Right kidney (tissue), 9 donors: ENCODE results near the gene CLC.
"Not testable (repeated sequence)": the region's sequence is repeated elsewhere in the genome, so short reads cannot be mapped to it uniquely, and the experiment has no call there.

Source experiments
- DNase-seq: peaks from one replicate; pipeline ENCODE4 v3.0.0-alpha.2; 2016
- long read RNA-seq, 8 donors: transcript quantifications; one replicate each; lab custom pipeline, GENCODE V29; 2026

The CLC gene
- long read RNA-seq, donor 1, partial matches to known transcripts = 0 of 2 reads
- long read RNA-seq, donor 1, other reads (novel, unspliced or antisense) = 0 of 2 reads
- long read RNA-seq, donor 2 = 0 reads
- long read RNA-seq, donor 3 = 0 reads
- long read RNA-seq, donor 4, partial matches to known transcripts = 0 of 1 reads
- long read RNA-seq, donor 4, other reads (novel, unspliced or antisense) = 0 of 1 reads
- long read RNA-seq, donor 5 = 0 reads
- long read RNA-seq, donor 6 = 0 reads
- long read RNA-seq, donor 7 = 0 reads
- long read RNA-seq, donor 8, partial matches to known transcripts = 0 of 2 reads
- long read RNA-seq, donor 8, other reads (novel, unspliced or antisense) = 0 of 2 reads

DNA sequence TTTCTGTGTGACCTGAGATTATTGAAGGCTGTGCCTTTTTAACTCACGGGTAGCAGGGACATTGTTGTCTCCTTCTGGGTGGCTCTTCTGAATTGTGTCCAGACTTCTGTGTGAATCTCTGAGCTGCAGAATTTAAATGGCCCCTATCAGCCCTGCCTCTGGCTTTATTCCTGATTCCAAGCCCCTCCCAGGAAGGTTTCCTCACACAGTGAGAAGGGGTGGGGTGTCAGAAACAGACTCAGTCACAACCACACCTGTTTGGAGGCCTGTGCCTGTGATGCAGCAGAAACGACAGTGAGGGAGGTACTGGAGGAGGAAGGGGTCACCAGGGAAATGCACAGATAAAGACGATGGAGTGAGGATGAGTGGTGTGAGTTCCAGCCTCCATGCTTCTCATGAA is at the start of gene CLC:
CLC (minus strand) TSS at position 139 of the 400 bp plus-strand sequence; CDS start at position 62, 77 bp downstream.
- DNase-seq = no peak

DNA sequence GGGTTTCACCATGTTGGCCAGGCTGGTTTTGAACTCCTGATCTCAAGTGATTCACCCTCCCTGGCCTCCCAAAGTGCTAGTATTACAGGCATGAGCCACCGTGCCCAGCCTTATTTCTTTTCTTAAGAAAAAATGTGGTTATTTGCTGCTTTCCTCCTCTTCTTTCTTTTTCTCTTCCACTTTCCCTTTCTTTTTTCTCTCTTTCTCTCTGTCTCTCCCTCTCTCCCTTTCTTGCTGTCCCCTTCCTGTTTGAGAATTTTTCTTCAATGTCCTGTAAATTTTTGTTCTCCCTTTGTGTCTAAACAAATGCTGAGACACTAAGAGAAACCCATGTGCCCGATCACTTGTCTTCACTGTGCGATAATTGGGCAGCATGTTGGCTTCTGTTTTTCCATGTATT is 43.1 kb upstream of the CLC start:
- DNase-seq = no peak

DNA sequence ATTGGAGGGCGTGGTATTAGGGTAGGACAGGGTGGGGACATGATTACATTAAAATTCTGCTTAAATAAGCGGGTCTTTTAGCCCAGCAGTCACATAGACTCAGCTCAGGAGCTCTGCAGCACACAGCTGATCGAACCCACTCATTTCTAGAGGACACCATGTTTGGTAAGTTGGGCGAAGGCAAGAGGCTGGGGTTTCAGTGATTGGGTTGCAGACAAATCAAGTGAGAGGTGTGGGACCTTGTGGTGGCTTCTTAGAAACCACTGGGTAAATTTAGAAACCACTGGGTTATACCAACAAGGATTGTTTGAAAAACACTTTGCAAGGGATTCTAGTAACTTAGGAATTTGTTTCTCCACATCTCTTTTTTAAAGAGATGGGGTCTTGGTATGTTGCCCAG is 40.9 kb upstream of the CLC start, which contains the start of gene LEUTX:
LEUTX (plus strand) TSS at position 92 of the 400 bp plus-strand sequence; CDS start at position 159, 67 bp downstream.
- no peak for DNase-seq

DNA sequence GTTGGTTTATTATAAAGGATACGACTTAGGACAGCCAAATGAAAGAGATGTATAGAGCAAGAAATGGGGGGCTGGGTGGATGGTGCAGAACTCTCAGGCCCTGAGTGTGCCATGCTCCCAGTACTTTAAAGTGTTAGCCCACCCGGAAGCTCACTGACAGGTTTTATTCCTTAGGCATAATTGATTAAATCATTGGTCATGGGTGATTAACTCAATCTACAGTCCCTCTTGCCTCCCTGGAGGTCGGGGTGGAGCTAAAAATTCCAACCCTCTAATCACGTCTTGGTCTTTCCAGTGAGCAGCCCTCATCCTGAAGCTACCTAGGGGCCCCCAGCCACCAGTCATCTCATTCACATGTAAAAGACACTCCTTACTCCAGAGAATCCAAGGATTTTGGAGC is 31.0 kb upstream of the CLC start:
- no peak for DNase-seq

DNA sequence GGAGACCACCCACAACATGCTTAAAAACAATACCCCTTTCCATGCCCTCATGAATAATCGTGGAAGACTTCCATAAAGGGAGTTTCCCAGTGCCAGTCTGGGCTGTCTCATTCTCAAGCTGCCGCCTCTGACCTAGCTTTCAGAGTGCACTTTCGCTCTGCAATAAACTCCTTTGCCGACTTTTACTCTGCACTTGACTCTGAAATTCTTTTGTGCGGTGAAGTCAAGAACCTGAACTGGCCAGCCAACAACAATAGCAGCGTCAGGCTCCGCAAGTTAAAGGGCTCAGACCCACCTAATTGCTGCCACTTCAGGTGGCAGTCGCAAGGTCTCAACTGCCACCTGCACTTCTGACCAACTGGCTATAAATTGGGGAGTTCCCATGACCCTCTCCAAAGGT is 30.5 kb upstream of the CLC start:
- peak; percentile 6 for DNase-seq

DNA sequence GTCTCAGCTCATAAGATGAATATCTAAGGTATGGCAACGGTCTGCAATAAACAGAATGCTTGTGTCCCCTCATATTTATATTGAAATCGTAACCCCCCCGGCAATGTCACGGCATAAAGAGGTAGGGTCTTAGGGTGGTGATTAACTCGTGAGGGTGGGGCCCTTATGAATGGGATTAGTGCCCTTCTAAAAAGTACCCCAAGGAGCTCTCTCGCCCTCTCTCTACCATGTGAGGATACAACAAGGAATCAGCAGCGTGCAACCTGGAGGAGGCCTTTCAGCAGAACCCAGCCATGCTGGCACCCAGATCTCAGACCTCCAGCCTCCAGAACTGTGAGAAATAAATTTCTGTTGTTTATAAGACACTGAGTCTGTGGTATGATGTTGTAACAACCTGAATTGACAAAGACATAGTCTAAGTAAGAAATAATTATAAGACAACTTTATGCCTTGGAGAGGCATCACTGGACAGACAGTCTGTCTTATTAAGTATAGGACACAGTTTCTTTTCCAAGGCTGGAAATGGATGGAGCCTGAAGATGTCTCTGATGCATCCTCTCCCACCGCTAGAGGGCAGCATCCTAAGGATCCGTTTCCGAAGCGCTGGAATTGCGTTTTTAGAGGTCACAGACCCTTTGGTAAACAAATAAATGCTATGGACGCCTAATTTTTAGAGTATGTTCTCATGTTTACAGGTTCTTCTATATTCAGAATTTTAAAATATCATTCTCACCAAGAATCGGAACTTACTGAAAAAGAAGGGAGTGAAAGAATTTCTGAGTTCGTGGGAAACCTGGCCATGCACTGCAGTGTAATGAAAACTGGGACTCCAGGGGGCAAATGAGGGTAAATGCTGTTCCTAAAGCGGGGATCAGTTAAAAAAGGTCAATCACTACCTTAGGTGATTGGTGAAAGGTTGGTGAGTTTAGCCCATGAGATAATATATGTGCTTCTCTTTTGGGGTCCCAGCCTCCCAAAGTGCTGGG is 27.6 kb upstream of the CLC start:
- peak; percentile 7 for DNase-seq

DNA sequence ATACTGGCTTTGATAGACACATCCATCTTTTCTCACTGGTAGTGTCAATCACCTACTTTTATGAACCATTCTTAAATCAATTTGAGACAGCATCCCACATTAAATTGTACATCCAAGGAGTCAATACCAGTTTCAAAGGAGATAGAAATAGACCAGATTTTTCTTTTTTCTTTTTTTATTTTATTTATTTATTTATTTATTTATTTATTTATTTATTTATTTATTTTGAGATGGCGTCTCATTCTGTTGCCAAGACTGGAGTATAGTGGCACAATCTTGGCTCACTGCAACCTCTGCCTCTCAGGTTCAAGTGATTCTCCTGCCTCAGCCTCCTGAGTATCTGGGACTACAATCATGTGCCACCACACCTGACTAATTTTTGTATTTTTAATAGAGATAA is 24.0 kb upstream of the CLC start:
- DNase-seq = not testable (repeated sequence)

DNA sequence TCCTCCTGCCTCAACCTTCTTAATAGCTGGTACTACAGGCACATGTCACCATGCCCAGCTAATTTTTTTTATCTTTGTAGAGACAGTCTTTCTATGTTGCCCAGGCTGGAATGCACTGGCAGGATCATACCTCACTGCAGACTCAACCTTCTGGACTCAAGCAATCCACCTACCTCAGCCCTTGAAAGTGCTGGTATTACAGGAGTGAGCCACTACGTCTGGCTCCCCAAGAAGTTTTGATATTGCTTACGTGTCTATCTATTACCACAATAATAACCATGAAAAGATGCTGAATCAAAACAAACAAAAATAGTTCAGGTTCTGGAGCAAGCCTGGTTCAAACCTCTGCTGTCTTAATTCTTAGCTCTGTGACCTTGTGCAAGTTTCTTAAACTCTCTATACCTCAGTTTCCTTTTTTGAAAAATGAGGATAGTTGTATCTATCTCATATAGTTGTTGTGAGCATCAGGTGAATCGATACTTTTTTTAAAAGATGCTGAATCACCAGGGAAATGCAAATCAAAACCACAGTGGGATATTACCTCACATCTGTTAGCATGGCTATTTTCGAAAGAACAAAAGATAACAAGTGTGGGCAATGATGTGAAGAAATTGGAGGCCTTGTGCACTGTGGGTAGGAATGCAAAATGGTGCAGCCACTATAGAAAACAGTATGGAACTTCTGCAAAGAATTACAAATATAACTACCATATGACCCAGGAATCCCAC is 21.8 kb upstream of the CLC start:
- no peak for DNase-seq

DNA sequence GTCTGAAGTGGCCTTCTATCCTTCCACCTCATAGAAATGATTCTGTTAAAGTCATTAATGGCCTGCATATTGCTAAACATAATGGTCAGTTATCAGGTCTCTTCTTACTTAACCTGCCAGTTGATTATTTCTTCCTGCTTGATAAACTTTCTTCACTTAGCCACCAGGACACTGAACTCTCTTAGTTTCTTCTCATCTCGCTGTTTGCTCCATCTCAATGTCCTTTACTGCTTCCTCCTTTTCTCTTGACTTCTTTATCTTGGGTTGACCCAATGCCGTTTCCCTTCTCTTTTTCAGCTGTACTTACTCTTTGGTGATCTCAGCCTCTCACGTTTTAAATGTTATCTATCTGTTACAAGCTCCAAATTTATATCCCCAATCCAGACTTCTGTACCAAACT is 17.1 kb upstream of the CLC start:
- no peak for DNase-seq

DNA sequence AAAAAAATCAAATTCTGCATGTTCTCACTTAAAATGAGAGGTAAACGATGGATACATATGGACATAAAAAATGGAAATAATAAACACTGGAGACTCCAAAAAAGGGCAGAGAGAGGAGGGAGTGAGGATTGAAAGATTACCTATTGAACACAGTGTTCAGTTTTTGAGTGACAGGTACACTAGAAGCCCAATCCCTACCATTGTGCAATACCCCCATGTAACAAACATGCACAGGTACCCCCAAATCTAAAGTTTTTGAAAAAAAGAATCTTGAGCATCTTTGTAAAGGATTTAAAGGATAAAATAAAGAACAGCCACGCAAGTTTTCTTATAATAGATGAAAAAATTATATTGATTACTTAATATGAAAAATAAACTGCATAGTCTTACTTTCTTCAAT is 16.7 kb upstream of the CLC start:
- DNase-seq = no peak

DNA sequence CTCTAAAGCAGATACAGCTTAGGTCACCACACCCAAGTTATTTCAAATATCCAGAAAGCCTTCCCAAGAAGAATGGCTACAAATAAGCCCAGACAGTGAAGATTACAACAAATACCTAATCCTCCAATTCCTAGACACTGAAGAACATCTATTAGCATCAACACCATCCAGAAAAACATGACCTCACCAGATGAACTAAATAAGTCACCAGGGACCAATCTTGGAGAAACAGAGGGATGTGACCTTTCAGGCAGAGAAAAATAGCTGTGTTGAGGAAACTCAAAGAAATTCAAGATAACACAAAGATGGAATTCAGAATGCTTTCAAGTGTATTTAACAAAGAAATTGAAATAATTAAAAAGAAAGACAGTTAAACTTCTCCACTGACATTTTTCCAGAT is 15.0 kb upstream of the CLC start:
- DNase-seq = no peak

DNA sequence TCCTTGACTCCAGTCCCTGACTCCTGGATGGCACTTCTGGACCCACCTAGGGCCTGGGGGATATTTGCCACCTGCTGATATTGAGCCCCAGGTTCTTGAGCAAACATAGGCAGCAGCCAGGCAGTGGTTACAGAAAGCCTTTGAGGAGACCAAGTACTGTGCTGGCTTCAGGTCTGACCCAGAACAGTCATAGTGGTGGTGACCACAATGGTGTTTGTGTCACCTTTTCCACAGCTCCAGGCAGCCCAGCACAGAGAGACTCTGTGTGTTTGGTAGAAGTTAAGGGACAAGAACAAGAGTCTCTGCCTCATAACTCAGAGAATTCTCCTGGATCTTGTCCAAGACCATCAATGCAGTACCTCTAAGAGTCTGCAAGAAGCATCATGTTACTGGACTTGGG is 14.6 kb upstream of the CLC start:
- DNase-seq = no peak

DNA sequence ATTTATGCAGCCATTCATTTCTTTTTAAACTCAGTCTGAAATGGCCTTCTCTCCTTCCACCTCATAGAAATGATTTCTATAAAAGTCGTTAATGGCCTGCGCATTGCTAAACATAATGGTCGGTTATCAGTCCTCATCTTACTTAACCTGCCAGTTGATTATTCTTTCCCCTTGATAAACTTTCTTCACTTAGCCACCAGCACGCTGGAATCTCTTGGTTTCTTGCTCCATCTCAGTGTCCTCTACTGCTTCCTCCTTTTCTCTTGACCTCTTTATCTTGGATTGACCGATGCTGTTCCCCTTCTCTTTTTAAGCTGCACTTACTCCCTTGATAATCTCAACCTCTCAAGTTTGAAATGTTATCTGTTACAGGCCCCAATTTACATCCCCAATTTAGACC is 12.2 kb upstream of the CLC start:
- DNase-seq = no peak

DNA sequence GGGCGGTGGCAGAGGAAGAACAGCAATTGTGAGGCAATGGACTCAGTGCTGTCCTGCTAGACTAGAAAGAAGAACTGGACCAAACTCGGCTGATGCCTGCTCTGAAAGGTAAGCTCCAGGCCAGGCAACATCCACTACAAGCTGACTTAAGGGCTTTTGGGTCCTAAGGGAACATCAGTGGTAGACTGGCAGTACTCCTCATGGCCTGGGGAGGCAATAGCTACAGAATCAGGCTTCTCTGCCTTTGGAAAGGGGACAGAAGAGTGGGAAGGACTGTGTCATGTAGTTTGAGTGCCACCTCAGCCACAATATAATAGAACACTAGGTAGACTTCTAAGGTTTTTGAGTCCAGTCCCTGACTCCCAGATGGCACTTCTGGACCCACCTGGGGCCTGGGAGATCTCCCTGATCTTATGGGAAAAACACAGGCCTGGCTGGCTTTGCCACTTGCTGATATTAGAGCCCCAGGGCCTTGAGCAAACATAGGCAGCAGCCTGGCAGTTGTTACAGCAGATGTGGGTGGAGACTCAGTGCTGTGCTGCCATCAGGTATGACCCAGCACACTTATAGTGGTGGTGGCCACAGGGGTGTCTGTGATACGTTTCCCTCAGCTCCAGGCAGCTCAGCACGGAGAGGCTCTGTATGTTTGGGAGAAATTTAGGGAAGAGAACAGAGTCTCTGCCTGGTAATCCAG is 9.2 kb upstream of the CLC start:
- DNase-seq = no peak

DNA sequence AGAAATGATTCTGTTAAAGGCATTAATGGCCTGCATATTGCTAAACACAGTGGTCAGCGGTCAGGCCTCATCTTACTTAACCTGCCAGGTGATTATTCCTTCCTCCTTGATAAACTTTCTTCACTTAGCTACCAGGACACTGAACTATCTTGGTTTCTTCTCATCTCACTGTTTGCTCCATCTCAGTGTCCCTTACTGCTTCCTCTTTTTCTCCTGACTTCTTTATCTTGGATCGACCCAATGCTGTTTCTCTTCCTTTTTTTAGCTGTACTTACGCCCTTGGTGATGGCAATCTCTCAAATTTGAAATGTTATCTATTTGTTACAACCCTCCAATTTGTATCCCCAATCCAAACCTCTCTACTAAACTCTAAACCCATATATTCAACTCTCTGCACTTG is 7.8 kb upstream of the CLC start:
- no peak for DNase-seq

DNA sequence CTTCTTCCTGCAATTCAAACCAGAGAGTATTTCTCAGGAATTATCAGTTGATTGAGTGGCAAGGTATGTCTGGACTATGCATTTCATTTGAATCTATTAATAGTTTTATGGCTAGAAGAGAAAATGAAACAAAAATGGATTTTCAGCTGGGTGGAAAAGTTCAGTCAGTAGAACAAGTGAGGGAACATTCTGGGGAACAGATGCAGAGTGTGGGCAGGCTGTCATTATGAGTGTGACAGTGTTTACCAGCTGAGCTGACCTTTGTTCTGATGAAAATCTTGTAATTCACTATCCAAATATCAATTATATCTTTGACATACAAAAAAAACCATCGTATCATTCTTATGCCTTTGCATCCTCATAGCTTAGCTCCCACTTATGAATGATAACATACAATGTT is 2.6 kb upstream of the CLC start:
- DNase-seq = no peak

DNA sequence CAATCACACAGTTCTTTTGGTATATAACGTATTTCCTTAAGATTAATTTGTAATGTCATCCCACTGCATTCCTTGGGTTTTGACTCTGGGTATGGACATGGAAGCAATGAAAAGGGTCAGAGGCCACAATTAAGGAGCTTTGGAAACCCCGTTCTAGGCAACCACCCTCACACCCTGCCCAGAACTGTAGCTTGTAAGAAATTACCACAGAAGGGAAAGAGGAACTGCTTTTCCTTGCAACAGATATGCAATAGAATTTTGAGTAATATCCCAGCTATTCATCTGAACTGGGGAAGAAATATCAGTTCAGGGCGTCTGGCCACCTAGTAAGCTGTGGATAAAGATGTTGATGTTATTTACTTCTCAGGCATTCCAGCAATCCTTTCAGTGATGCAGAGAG is 985 bp upstream of the CLC start:
- no peak for DNase-seq

DNA sequence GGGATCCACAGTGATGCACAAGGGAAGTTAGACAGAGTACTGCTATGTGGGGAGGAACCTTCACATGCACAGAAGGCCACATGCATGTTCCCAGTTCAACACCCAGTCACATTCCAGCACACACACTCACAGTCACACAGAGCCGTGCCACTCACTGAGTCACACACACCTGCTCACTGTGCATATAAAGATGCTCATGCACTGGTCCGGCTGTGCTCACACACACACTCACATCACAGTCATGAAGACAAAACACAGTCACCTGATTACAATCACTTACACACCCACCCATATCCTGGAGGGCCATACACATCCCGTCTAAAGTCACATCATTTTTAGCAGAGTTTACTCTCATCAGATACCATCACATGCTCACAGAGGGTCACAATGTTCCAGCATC is 478 bp downstream of the CLC start:
- DNase-seq = no peak

DNA sequence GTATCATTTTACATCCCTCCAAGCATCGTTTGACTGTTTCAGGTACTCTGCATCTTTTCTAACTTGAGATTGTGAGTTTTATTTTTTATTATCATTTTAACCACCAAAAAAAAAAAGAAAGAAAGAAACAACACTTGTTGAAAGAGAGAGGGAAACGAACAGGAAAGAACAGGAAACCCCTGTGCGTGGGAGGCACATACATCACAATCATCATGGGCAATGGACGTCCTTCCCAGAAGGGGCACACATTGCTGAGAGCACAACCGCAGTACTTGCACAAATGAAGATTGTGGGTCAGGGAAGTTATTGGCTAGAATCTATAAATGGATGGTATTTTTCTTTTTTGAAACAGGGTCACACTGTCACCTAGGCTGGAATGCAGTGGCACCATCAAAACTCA is 1.7 kb downstream of the CLC start:
- DNase-seq = no peak

DNA sequence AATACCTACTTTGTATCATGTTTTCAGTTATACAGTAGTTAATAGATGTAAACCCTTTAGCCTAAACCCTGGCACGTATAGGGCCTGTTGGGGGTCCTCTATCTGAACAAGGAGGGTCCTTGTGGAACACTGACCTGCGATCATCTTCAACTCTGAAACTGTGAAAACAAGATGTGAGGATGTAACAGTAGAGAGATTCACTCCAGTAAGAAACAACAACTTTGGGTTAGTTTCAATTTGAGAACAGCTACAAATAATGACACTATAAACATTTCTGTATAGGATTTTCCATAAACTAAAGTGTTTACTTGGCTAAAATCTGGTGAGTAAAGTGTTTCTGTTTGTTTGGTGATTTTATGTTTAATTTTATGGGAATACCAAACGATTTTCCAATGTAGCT is 2.1 kb downstream of the CLC start:
- DNase-seq = no peak

DNA sequence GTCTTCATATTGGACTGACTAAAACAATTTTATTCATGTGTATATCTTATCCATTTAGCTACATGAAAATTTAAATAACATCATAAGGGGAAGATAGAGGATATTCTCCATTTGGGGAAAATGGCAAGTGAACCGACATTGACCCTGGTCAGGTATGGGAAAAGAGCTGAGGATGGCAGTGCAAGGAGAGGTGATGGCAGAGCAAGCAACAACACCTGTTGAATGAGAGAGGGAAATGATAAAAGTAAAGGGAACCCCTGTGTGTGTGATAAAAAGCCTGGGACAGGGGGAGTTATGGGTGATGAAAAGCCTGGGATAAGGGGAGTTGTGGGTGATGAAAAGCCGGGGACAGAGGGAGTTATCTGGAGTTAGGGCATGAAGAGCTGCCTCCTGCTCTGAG is 4.0 kb downstream of the CLC start:
- DNase-seq = no peak

DNA sequence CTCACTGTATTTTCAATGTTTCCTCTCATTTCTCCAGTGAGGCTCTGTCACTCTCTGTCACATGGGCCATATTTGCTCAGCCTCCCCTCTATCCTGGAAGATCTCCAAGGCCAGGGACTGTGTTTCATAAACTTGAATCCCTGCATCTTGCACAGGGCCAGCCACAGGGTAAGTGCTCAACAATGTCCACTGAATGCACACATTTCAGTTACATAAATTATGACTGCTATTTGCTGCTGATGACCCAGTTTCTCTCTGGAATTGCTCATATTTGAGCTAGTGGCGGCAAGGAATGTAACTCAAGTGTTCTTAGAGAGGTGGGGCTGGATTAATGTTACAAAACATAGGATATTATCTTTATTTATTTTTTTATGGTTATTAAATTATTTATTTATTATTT is 6.1 kb downstream of the CLC start:
- no peak for DNase-seq
